Stimulated activated CD4-positive, alpha-beta T cell treated with anti-CD3 and anti-CD28 coated beads, Interleukin-1b, Interleukin-23, amount 100 ng/mL, for 4 hours (primary cell): ENCODE measurements around the gene TAF11L2.
"Not testable (repeated sequence)": the region's sequence is repeated elsewhere in the genome, so short reads cannot be mapped to it uniquely, and the experiment has no call there.

ENCODE experiments used
- DNase-seq, 2 donors: peaks; one replicate each; pipeline ENCODE4 v3.0.0-alpha.2; 2020; ENCODE audit warnings: low read depth in 2 of 2

The TAF11L2 gene

GRCh38 chr5:17526504-17526903 is 28.5 kb downstream of the TAF11L2 start:
- not testable (repeated sequence) for DNase-seq

- DNase-seq: not testable (repeated sequence)
These were observed 30.3 kb downstream of the TAF11L2 start, which contains the start of gene TAF11L6 for GRCh38 chr5:17528369-17528768. TSS of gene TAF11L6 (plus strand) at chr5:17528669.
